Small intestine (tissue), 7 donors: Measurements from ENCODE around the gene THAP8. TPM values are rescaled to one million over a fixed set of nuclear protein-coding genes. Genes with fewer than 3 reads are reported as not detected.

Source experiments
- DNase-seq, 2 donors: peaks; one replicate each; pipeline versions ENCODE4 v3.0.0 to v3.0.0-alpha.2; 2013
- FAIRE-seq: peaks from 2 replicates; lab custom pipeline; 2012; peaks lifted over from hg19 to GRCh38; lab: Jason Lieb, UNC
- H3K27ac ChIP-seq, 3 donors: one replicate each; pipeline ENCODE4 v1.5.1; 2013; ENCODE audit warnings: low read length in 2 of 3, mild to moderate bottlenecking in 2 of 3, control low read depth in 1 of 3, inconsistent platforms in 1 of 3, low read depth in 1 of 3, moderate library complexity in 1 of 3
- H3K27me3 ChIP-seq, 3 donors: one replicate each; pipeline ENCODE4 v1.6.1; 2013; ENCODE audit warnings: low read length in 3 of 3, inconsistent platforms in 1 of 3; ENCODE audit not compliant: control insufficient read depth in 3 of 3, insufficient read depth in 3 of 3
- H3K36me3 ChIP-seq, 3 donors: one replicate each; pipeline ENCODE4 v1.6.1; 2013; ENCODE audit warnings: low read length in 3 of 3, inconsistent platforms in 1 of 3, low read depth in 1 of 3, mild to moderate bottlenecking in 1 of 3, moderate library complexity in 1 of 3; ENCODE audit not compliant: control insufficient read depth in 3 of 3, insufficient read depth in 2 of 3
- H3K4me1 ChIP-seq, 3 donors: one replicate each; pipeline ENCODE4 v1.6.1; 2013; ENCODE audit warnings: low read length in 2 of 3, inconsistent platforms in 1 of 3, low read depth in 1 of 3, mild to moderate bottlenecking in 1 of 3, moderate library complexity in 1 of 3; ENCODE audit not compliant: control insufficient read depth in 3 of 3, insufficient read depth in 2 of 3
- H3K4me3 ChIP-seq, 3 donors: one replicate each; pipeline ENCODE4 v1.5.1; 2013; ENCODE audit warnings: low read length in 3 of 3, control low read depth in 1 of 3, inconsistent platforms in 1 of 3, low read depth in 1 of 3, mild to moderate bottlenecking in 1 of 3, moderate library complexity in 1 of 3
- H3K9me3 ChIP-seq, 2 donors: one replicate each; pipeline ENCODE4 v1.6.1; 2013; ENCODE audit warnings: low read depth in 1 of 2, low read length in 1 of 2; ENCODE audit not compliant: control insufficient read depth in 2 of 2, insufficient read depth in 1 of 2
- WGBS, 3 donors: extraction: QIAGEN DNeasy Blood & Tissue Kit; methylation state at CpG; one replicate each; pipeline ENCODE4 v1.1.7; 2013; 5-methylcytosine and 5-hydroxymethylcytosine counted together
- polyA plus RNA-seq, 4 donors: library from polyadenylated mRNA; stranded (reverse) in 3 of 4; unstranded in 1 of 4; fragments of 200-250 nt in 3 of 4; fragments of 120-200 nt in 1 of 4; gene quantifications; one replicate each; pipeline versions ENCODE4 v1.2.1 to v1.2.3, GENCODE V29; 2013
- donor health status: healthy with polysubstance abuse.
- donor health status: control.
- donor health status: control.
- donor health status: Bipolar disorder and iron deficiency.
- donor health status: healthy.

Gene THAP8
- polyA plus RNA-seq, 4 donors: 5.3 to 8.9 (median 6.6) TPM

GRCh38 chr19:36003284-36003683 is 50.8 kb downstream of the THAP8 start:
- H3K27me3 ChIP-seq: no peaks in the 10 kb centered on the region
- H3K4me1 ChIP-seq: peaks cover 0 to 4% (median 3%) of the 10 kb centered on the region in 3 donors
- H3K36me3 ChIP-seq: peaks cover 0 to 59% (median 0%) of the 10 kb centered on the region in 3 donors
- no peaks in the 10 kb centered on the region for H3K9me3 ChIP-seq
- no peak overlapping the region for H3K4me3 ChIP-seq
- DNase-seq: no peak
- 89 to 96% (median 95%) methylated on average over 4 of the region's 4 CpGs for WGBS, 3 donors
- FAIRE-seq: no peak
- no peak overlapping the region for H3K27ac ChIP-seq

GRCh38 chr19:36001605-36002004 is 52.5 kb downstream of the THAP8 start:
- Histone ChIP-seq H3K27me3 (no peaks in the 10 kb centered on the region), H3K4me3 (no peak overlapping the region), H3K4me1 (peaks cover 0 to 3% (median 1%) of the 10 kb centered on the region in 3 donors), H3K9me3 (no peaks in the 10 kb centered on the region), H3K27ac (no peak overlapping the region), H3K36me3 (peaks cover 0 to 65% (median 5%) of the 10 kb centered on the region in 3 donors)
- no peak for FAIRE-seq
- DNase-seq: no peak
- WGBS, 3 donors: 94 to 99% (median 99%) methylated on average over 3 of the region's 3 CpGs

GRCh38 chr19:35996777-35997176 is 57.3 kb downstream of the THAP8 start:
- Histone ChIP-seq H3K9me3 (no peaks in the 10 kb centered on the region), H3K4me1 (peaks cover 2 to 15% (median 9%) of the 10 kb centered on the region in 3 donors), H3K27ac (no peak overlapping the region), H3K36me3 (peaks cover 0 to 32% (median 5%) of the 10 kb centered on the region in 3 donors), H3K4me3 (peak overlapping the region in 1 of 3 donors; percentile 76), H3K27me3 (no peaks in the 10 kb centered on the region)
- FAIRE-seq: no peak
- DNase-seq: no peak
- WGBS, 3 donors: 70 to 81% (median 75%) methylated on average over 8 of the region's 8 CpGs

DNA sequence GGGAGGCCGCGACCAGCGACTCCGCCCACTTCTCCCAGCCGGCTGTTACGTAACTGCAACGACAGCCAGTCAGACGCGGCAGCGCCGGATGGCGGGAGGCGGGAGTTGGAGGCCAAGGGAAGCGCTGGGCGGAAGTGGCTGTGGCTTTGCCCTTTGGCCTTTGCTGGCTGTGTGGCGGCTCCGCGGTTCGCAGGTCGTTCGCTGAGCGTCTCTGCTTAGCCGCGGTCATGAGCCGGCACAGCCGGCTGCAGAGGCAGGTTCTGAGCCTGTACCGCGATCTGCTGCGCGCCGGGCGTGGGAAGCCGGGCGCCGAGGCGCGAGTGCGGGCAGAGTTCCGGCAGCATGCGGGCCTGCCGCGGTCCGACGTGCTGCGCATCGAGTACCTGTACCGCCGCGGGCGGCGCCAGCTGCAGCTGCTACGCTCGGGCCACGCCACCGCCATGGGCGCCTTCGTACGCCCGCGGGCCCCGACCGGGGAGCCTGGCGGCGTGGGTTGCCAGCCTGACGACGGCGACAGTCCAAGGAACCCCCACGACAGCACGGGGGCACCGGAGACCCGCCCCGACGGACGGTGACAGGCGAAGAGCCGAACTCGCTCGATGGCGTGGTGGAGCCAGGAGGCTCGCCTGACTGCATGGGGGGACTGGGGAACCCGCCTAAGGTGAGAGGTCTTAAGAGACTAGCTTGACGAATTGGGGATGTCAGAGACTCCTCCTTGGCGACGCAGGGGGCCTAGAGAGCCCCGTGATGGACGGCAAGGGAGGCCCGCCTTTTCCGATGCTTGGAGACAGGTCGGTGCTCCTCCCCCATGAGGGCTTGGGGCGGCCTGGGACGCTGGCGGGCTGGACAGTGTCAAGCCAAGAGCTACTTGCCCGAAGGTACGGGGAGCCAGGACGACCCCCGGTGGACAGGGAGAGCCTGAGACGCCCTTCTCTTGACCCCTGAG is 58.8 kb downstream of the THAP8 start, which contains the start of gene SDHAF1:
SDHAF1 (plus strand) TSS at position 141 of the 946 bp plus-strand sequence; CDS start at position 228, 87 bp downstream.
- Histone ChIP-seq H3K36me3 (peaks cover 0 to 24% (median 5%) of the 10 kb centered on the region in 3 donors), H3K4me3 (peak within 1 kb of the TSS; percentile 76 to 90 (median 83)), H3K4me1 (peaks cover 2 to 15% (median 9%) of the 10 kb centered on the region in 3 donors), H3K27me3 (no peaks in the 10 kb centered on the region), H3K9me3 (no peaks in the 10 kb centered on the region), H3K27ac (peak within 1 kb of the TSS; percentile 64 to 89 (median 73))
- 0 to 1% (median 1%) methylated on average over 80 to 97 of the region's 97 CpGs for WGBS, 3 donors
- FAIRE-seq (peak; percentile 19), DNase-seq (peak; percentile 98)

- H3K27me3 ChIP-seq: peaks cover 0 to 6% (median 0%) of the 10 kb centered on the region in 3 donors
- H3K4me3 ChIP-seq: peak overlapping the region in 2 of 3 donors; percentile 76 to 83
- no peak overlapping the region for H3K27ac ChIP-seq
- H3K36me3 ChIP-seq: peaks cover 0 to 17% (median 5%) of the 10 kb centered on the region in 3 donors
- DNase-seq (peak; percentile 57 to 65), FAIRE-seq (no peak)
- WGBS, 3 donors: 39 to 47% (median 41%) methylated on average over 45 to 49 of the region's 49 CpGs
- H3K4me1 ChIP-seq: peaks cover 2 to 15% (median 6%) of the 10 kb centered on the region in 3 donors
- H3K9me3 ChIP-seq: no peaks in the 10 kb centered on the region
Observed at GRCh38 chr19:35993923-35994598, 60.0 kb downstream of the THAP8 start.

GRCh38 chr19:35992907-35993765 is 60.9 kb downstream of the THAP8 start:
- Histone ChIP-seq H3K9me3 (peaks cover 0 to 5% of the 10 kb centered on the region in 2 donors), H3K4me1 (peaks cover 2 to 15% (median 6%) of the 10 kb centered on the region in 3 donors), H3K27me3 (peaks cover 0 to 12% (median 0%) of the 10 kb centered on the region in 3 donors), H3K36me3 (peaks cover 0 to 8% (median 5%) of the 10 kb centered on the region in 3 donors), H3K4me3 (no peak overlapping the region), H3K27ac (no peak overlapping the region)
- FAIRE-seq (no peak), DNase-seq (no peak)
- 88 to 93% (median 90%) methylated on average over 8 of the region's 8 CpGs for WGBS, 3 donors

DNA sequence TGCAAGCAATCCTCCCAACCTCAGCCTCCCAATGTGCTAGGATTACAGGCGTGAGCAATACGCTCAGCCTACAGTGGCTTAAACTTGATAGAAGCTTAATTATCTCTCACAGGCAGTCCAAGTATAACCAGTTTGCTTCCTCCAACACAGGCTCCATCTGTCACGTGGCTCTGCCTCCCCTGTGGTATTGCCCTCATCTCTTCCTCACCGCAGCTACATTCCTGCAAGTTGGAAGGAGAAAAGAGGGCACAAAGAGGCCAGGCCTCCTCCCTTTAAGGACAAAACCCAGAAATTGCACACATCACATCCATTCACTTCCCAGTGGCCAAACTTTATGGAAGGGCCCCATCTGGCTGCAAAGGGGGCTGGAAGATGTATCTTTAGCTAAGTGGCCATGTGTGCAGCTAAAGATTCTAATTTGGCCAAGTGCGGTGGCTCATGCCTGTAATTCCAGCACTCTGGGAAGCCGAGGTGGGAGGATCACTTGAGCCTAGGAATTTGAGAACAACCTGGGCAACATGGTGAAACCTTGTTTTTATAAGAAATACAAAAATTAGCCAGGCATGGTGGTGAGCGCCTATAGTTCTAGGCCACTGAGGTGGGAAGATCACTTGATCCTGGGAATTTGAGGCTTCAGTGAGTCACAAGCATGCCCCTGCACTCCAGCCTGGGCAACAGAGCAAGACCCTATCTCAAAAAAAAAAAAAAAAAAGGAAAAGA is 62.2 kb downstream of the THAP8 start:
- FAIRE-seq (no peak), DNase-seq (no peak)
- no peaks in the 10 kb centered on the region for H3K36me3 ChIP-seq
- peaks cover 2 to 15% (median 6%) of the 10 kb centered on the region in 3 donors for H3K4me1 ChIP-seq
- H3K9me3 ChIP-seq: peaks cover 0 to 5% of the 10 kb centered on the region in 2 donors
- no peak overlapping the region for H3K4me3 ChIP-seq
- no peak overlapping the region for H3K27ac ChIP-seq
- WGBS, 3 donors: 81 to 84% (median 81%) methylated on average over 7 of the region's 7 CpGs
- peaks cover 0 to 24% (median 0%) of the 10 kb centered on the region in 3 donors for H3K27me3 ChIP-seq
